Type B pancreatic cell (in vitro differentiated cells): ENCODE results near the gene SLC8A1. TPM values are rescaled to one million over a fixed set of nuclear protein-coding genes. Genes with fewer than 3 reads are reported as not detected.
A peak's percentile ranks its signal among the peaks of the same experiment; 100 is the strongest.

Source experiments
- DNase-seq: peaks from one replicate; pipeline ENCODE4 v3.0.0; 2021; ENCODE audit warnings: mixed read lengths; ENCODE audit not compliant: unreplicated experiment; ENCODE audit errors: extremely low spot score
- H3K27ac Mint-ChIP-seq: 2 replicates; pipeline ENCODE4 v1.8.0; 2021; ENCODE audit warnings: mild to moderate bottlenecking, mixed read lengths
- H3K27me3 Mint-ChIP-seq: 2 replicates; pipeline ENCODE4 v1.8.0; 2021; ENCODE audit warnings: mixed read lengths
- H3K36me3 Mint-ChIP-seq: 2 replicates; pipeline ENCODE4 v1.8.0; 2021; ENCODE audit warnings: mixed read lengths
- H3K4me1 Mint-ChIP-seq: one replicate; pipeline ENCODE4 v1.8.0; 2021; ENCODE audit warnings: mixed read lengths; ENCODE audit not compliant: unreplicated experiment
- H3K4me3 Mint-ChIP-seq: 2 replicates; pipeline ENCODE4 v1.8.0; 2021; ENCODE audit warnings: mild to moderate bottlenecking, mixed read lengths
- H3K9me3 Mint-ChIP-seq: 2 replicates; pipeline ENCODE4 v1.8.0; 2021; ENCODE audit warnings: mixed read lengths
- CTCF ChIP-seq: fragments of 200-600 bp; sonication (generic); conservative IDR thresholded peaks from 2 replicates; pipeline ENCODE4 v1.5.0; 2021; ENCODE audit warnings: antibody characterized with exemption, mild to moderate bottlenecking
- total RNA-seq: library from RNA; stranded (reverse); gene quantifications from 2 replicates; pipeline ENCODE4 v1.2.1, GENCODE V29; 2021; ENCODE audit warnings: low replicate concordance

SLC8A1 gene
- total RNA-seq, 1 donor from 2014 or later = 42.1 TPM

- Mint-ChIP-seq H3K9me3 (no peaks in the 10 kb centered on the region), H3K4me3 (no peak overlapping the region), H3K36me3 (no peaks in the 10 kb centered on the region), H3K27ac (peak overlapping the region; percentile 59), H3K4me1 (peaks cover 16% of the 10 kb centered on the region), H3K27me3 (no peaks in the 10 kb centered on the region)
- DNase-seq = no peak
- no peak for TF ChIP-seq CTCF
These were observed 200.8 kb downstream of the SLC8A1 start for GRCh38 chr2:40251137-40251536.

GRCh38 chr2:40249577-40249976 lies 202.3 kb downstream of the SLC8A1 start:
- TF ChIP-seq CTCF = no peak
- peaks cover 16% of the 10 kb centered on the region for H3K4me1 Mint-ChIP-seq
- H3K27ac Mint-ChIP-seq = no peak overlapping the region
- no peak overlapping the region for H3K4me3 Mint-ChIP-seq
- no peaks in the 10 kb centered on the region for H3K27me3 Mint-ChIP-seq
- no peak for DNase-seq
- H3K36me3 Mint-ChIP-seq = no peaks in the 10 kb centered on the region
- H3K9me3 Mint-ChIP-seq = no peaks in the 10 kb centered on the region

GRCh38 chr2:40248294-40248693 lies 203.6 kb downstream of the SLC8A1 start:
- no peak for DNase-seq
- Mint-ChIP-seq H3K27me3 (no peaks in the 10 kb centered on the region), H3K4me3 (no peak overlapping the region), H3K27ac (no peak overlapping the region), H3K4me1 (peaks cover 29% of the 10 kb centered on the region), H3K9me3 (no peaks in the 10 kb centered on the region), H3K36me3 (no peaks in the 10 kb centered on the region)
- TF ChIP-seq CTCF = no peak

GRCh38 chr2:40244675-40245074 lies 207.2 kb downstream of the SLC8A1 start:
- H3K9me3 Mint-ChIP-seq = peaks cover 3% of the 10 kb centered on the region
- DNase-seq = no peak
- H3K4me3 Mint-ChIP-seq = no peak overlapping the region
- no peak overlapping the region for H3K27ac Mint-ChIP-seq
- TF ChIP-seq CTCF = peak; percentile 63
- no peaks in the 10 kb centered on the region for H3K36me3 Mint-ChIP-seq
- peaks cover 28% of the 10 kb centered on the region for H3K4me1 Mint-ChIP-seq
- no peaks in the 10 kb centered on the region for H3K27me3 Mint-ChIP-seq

- Mint-ChIP-seq H3K4me3 (no peak overlapping the region), H3K27ac (no peak overlapping the region), H3K27me3 (no peaks in the 10 kb centered on the region), H3K4me1 (peaks cover 28% of the 10 kb centered on the region), H3K36me3 (no peaks in the 10 kb centered on the region), H3K9me3 (peaks cover 6% of the 10 kb centered on the region)
- no peak for TF ChIP-seq CTCF
- no peak for DNase-seq
These were observed 207.6 kb downstream of the SLC8A1 start for GRCh38 chr2:40244251-40244650.

- TF ChIP-seq CTCF = no peak
- Mint-ChIP-seq H3K36me3 (no peaks in the 10 kb centered on the region), H3K4me3 (no peak overlapping the region), H3K27me3 (no peaks in the 10 kb centered on the region), H3K27ac (peak overlapping the region; percentile 1), H3K4me1 (peaks cover 28% of the 10 kb centered on the region), H3K9me3 (peaks cover 6% of the 10 kb centered on the region)
- no peak for DNase-seq
These were observed 208.2 kb downstream of the SLC8A1 start for GRCh38 chr2:40243581-40244187.
